Ramos (cell line): ENCODE measurements around the gene COMMD1.

Experiments used
- in situ Hi-C: fragments of 300-500 bp; cut with MboI; formaldehyde crosslinking; loops from one replicate; pipeline ENCODE4 v1.14.3; 2022; ENCODE audit warnings: low sequenced_read_pairs; ENCODE audit not compliant: unreplicated experiment

The COMMD1 gene

DNA sequence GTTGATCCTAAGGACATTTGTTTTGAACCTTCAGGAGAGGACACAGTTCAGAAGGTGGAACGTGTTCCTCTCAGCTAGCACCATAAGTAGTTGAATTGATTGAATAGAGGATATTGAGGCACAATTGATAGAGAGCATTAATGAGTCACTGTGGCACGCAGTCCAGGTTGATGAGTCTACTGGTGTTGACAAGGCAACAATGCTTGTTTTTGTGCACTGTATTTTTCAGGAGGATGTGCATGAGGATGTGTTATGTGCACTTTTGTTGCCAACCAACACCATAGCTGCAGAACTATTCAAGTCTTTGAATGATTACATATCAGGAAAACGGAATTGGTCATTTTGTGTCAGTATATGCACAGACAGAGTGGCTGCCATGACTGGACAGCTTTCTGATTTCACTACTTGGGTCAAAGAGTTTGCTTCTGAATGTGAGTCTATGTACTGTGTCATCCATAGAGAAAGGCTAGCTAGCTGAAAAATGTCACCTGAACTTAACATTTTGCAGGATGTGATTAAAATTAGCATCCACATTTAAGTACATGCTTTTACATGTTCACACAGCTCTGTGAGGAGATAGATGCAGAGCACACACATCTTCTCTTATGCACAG is 150.4 kb downstream of the COMMD1 start:
- in situ Hi-C loops, result no loop called here

DNA sequence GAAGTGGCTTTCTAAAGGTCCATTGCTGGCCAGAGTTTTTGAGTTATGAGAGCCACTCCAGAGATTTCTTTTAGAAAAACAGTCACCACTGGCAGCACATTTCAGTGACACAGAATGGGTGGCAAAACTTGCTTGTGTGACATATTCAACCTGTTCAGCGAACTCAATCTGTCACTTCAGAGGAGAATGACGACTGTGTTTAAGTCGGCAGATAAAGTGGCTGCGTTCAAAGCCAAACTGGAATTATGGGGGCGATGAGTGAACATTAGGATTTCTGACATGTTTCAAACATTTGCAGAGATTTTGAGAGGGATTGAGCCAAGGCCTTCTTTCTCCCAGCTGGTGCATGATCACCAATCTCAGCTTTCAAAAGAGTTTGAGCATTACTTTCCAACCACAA is 150.9 kb downstream of the COMMD1 start:
- in situ Hi-C loops, result no loop called here

DNA sequence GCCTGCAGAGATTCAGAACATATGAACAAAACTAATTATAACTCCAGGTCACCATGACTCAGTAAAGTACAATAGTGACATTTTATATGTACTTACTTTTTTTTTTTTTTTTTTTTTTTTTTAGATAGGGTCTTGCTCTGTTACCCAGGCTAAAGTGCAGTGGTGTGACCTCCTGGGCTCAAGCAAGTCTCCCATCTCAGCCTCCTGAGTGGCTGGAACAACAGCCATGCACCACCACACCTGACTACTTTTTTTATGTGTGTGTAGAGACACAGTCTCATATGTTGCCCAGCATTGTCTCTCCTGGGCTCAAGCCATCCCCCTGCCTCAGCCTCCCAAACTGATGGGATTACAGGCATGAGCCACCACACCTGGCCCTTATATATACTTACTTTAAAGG is 159.8 kb downstream of the COMMD1 start:
- in situ Hi-C loops, result no loop called here

DNA sequence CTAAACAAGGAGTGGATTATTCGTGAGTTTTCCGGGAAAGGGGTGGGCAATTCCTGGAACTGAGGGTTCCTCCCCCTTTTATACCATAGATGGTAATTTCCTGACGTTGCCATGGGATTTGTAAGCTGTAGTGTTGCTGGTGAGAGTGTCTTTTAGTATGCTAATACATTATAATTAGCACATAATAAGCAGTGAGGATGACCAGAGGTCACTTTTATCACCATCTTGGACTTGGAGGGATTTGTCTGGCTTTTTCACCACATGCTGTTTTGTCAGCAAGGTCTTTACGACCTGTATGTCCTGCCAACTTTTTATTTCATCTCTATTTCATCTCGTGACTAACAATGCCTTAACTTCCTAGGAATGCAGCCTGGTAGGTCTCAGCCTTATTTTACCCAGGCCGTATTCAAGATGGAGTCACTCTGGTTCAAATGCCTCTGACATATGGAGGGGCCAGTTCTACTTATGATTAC is 165.7 kb downstream of the COMMD1 start:
- in situ Hi-C loops, result no loop called here

DNA sequence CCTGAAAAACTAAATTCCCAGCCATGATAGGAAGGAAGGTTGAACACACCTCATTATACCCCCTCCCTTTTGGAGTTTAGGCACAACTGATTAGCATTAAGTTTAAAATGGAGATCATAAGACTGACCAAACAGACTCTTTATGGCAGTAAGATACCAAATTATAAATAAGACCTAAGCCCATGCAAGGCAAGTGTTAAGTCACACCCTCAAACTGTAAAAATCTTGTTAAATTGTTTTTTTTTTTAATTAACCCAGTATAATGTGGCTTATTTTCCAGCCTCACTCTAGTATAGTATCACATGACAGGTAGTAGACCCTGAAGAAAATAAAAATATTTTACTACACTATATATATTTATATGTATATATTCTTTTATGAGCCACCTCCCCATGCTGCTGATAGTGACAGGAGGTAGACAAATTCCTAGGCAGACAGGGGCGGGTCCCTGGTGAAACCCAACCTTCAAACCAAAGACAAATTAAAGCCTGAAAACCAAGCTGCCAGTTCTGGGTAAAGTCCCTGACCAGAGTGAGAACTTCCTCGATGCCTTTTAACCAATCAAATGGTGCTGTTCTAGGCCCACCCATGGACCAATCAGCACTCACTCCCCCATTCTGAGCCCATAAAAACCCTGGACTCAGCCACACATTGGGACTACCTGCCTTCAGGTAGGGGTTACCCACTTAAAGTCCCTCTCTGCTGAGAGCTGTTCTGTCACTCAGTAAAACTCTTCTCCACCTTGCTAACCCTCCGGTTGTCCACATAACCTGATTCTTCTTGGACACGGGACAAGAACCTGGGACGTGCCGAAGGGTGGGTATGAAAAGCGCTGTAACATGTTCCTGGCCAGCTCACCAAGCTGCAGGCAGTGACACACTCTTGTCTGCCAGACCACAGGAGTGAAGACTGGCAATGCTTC is 166.5 kb downstream of the COMMD1 start:
- in situ Hi-C loops, result no loop called here

DNA sequence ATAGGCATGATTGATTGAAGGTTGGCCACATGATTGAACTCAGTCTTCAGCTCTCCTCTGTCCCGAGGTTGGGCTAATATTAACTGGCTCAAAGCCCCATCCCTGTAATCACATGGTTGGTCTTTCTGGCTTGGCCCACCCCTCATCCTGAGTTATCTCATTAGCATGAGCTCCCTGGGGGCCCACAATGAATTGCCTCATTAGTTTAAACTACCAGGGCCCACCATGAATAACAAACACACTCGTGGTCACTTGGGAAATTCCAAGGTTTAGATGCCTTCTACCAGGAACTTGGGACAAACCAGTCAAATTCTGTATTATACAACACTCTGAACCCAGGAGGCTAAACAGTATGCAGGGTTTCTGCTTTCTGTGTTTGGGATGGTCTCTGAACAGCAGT is 168.8 kb downstream of the COMMD1 start:
- in situ Hi-C loops, result no loop called here

DNA sequence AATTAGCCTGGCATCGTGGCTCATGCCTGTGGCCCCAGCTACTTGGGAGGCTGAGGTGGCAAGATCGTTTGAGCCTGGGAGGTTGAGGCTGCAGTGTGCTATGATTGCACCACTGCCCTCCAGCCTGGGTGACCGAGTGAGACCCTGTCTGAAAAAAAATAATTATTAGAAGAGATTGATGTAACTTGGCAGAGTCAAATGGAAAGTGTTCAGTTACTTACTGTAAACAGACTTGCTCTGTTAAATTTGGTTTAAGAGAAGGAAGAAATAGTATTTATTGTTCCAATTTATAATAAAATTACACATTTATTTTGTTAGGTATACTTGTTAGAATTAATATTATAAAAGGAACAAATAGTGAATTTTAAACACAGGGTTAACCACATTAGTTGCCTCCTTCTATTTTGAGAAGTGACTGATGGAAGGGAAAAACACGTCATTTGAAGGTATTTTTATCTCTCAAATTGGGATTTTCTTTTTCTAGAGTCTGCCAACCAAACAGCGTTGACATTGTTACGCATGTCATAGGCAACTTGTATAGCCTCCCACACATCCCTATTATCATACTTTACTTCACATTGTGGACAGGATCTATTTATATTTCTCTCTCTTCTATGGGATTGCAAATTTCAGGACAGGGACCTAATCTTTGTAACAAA is 171.6 kb downstream of the COMMD1 start:
- in situ Hi-C loops, result no loop called here

DNA sequence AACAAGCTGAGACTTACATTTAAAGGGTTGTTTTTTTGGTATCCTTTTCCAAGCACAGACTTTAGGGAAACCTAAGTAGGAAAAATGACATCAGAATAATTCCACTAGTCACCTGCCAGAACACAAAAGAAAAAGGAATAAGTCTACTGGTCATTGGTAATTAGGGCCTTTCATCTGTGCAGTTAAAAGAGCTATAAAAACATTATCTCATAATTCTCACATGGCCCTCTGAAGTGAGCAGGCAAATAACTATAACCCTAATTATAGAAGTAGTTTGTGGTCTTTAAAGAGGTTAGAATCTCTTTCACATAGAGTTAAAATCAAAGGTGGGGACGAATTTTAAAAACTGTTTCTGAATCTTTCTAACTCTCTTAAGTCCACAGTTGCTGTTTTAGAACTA is 179.3 kb downstream of the COMMD1 start:
- in situ Hi-C loops, result no loop called here

DNA sequence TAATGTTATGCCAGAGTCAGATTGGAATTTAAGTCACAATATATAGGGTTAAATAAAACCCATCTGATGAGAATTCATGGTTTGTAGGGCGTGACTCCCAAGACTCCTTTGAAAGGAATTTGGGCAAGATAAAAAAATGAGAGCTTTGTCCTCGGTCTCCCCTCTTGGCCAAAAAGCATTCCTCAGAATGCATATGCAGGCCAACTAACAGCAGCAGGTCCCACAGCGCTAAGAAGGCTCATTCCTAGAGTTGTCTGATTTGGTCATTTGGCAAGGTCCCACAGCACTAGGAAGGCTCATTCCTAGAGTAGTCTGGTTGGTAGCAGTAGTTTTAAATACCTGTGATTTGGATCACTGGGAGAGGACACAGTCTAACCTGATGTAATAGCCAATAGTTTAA is 184.2 kb downstream of the COMMD1 start:
- in situ Hi-C loops, result no loop called here

DNA sequence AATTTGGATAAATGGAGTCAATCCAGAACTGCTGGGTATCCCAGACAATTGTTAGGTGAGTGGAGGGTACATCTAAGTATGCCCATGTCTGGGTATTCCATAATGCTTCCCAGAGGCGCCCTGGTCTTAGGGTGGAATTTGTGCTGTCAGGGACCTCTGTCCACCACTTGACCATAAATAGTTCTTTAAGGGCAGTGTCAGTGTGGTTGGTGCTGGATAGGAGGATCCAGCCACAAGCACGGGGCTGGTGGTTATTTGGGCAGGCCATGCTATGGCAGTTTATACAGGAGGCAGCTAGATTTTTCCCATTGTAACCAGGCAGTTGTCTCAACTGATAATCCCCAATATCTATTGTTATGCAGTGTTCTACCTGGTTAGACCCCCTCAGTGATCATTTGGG is 186.0 kb downstream of the COMMD1 start:
- in situ Hi-C loops, result no loop called here

DNA sequence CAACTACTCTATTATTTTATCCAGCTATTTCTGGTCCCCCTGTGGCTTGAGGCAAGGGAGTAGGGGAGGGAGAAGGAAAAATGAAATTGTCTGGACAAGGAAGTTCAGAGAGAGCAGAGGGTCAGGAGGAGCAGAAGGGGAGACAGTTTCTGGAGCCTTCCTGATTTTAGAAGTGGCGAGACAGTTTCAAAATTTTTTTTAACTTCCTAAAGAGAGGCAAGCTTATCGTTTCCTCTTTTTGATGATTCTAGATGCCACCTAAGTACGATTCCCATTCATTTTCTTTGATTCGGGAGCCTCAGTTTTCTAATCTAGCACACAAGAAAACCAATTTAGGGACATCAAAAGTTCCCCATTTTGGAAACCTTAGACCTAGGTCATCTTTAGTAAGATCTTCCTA is 193.6 kb downstream of the COMMD1 start:
- in situ Hi-C loops, result no loop called here

DNA sequence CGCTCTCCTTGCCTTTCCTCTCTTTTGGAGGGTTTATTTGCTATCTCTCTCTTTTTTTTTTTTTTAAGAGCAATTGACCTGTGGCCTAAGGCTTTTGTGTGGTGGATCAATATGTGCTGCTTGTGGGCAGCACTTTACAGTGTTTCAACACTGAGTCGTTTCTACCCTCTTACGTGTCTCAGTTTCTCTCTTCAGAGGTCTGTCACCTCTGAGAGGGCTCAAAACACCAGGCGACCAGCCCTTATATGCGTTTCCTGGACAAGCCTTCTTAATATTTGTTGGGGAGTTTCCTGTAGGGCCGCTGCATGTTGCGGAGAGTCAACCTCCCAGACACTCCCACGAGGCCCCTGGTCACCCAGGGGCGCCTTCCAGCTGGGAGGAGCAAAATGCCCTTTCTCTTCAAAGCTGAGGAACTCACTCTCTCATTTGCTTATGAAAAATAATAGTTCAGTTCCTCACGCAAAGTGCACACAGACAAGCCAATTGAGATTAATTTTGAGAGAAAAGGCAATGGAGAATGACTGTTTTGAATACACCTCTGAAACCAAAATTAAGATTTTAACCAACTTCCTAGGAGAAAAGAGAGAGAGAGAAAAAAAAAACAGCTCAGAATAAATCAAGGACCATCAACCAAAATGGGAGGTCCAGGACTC is 194.2 kb downstream of the COMMD1 start:
- in situ Hi-C loops, result no loop called here

DNA sequence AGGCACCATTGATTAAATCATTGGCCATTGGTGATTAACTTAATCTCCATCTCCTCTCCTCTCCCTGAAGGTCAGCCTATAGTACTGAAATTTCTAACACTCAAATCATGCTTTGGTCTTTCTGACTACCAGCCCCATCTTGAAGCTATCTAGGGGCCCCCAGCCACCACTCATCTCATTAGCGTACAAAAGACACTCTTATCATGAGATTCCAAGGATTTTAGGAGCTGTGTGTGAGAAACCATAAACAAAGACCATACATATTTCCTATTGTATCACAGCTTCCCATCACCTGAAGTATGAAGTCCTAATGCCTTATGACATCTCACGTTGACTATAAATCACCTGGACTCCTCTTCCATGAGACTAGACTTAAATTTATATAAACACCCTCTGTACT is 196.4 kb downstream of the COMMD1 start:
- in situ Hi-C loops, result no loop called here

DNA sequence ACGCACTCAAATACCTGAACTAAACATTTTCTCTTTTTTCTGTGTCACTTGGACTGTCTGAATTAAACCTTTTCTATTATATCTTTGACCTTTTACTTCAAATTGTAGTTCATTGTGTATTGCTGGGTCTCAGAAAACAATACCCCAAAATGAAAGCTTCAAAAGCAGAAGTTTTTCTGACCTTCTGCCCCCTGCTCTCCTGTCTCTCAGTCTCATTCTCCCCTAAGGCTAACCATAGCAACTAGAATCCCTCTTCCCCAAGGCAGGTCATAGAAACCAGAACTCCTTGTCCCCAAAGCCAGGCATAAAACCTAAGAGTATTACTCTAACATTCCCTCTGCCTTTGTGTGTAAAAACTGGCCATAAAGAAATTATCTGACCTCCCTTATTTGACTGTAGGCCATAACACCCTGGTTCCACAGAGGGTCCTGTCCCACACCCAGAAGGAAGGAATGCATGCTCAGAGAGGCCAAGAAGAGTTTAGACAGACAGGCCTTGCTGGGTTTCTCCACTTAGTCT is 197.0 kb downstream of the COMMD1 start:
- in situ Hi-C loops, result no loop called here

DNA sequence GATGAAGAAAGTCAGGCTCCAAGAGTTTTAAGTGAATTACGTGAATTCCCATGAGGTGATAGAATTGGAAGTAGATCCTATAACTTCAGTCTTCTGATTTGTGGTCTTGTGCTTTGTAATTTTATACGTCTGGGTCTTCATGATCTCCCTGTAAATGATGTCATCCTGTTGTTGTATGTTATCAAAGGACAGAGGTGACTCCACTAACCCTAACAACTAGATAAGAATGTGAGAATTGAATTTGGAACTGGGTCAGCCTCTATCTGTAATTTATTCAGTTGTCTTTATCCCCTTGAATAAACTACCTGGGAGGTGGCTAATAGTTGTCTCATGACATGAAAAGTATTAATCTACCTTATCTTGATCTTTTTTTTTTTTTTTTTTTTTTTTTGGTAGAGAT is 204.1 kb downstream of the COMMD1 start:
- in situ Hi-C loops, result no loop called here

DNA sequence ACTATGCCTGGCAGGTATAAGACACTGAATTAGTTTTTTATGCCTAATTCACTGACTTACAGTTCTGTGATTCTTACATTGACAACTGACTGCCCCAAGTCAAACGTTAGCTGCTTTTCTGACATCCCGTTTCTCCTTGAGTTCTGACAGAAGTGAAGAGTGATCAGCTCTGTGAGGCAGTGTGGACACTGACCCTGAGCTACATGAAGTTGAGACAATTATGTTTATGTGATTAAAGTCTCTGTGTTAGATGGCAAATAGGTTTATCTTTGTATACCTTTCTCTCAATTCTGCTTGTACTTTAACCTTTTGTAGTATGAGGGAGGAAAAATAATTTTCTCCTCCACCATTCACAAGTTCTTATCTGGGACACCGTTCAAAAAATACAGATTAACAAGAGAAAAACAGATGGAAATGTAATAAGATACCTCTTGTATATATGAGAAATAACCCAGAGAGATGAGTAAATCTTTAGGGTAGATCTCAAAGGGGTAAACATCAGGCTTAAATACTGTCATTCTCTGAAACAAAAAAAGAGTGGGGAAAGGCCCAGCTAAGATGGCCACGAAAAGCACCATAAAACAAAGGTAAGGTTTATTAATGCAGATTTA is 205.0 kb downstream of the COMMD1 start:
- in situ Hi-C loops, result no loop called here

DNA sequence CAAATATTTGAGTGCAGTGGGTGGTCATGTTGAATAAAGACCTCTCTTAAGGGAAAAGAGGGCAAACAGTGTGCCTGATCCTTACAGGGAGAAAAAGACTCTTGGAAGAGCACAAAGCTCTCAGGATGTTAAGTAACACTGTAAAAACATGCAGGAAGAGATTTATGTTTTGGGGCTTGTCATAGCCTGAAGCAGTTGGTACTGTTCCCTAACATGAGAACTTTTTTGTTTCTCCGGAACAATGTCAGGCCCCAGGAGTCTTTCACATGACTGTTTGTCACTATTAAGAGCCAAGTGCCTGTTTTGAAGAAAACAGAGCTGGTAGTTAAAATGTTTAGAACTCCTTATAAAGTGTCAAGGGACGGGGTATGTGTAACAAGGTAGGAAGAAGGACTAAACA is 206.7 kb downstream of the COMMD1 start:
- in situ Hi-C loops, result no loop called here

DNA sequence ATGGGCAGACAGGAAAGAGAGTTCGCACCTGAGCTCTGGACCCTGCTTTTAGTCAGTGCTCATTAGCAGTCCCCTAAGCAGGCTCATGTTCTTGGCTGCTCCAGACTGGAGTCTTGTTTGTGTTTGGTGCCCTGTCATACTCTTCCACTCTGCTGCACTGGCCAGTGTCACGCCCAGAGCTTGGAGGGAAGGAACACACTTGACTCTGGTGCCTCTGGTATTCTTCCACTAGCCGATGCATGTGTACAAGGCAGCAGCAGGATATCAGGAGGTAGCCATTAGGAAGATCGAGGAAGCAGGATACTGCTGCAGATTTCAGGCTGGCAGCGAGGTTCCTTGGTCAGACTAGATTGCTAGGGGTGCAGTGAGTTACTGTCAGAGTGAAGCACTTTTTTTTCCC is 209.1 kb downstream of the COMMD1 start:
- in situ Hi-C loops, result no loop called here

DNA sequence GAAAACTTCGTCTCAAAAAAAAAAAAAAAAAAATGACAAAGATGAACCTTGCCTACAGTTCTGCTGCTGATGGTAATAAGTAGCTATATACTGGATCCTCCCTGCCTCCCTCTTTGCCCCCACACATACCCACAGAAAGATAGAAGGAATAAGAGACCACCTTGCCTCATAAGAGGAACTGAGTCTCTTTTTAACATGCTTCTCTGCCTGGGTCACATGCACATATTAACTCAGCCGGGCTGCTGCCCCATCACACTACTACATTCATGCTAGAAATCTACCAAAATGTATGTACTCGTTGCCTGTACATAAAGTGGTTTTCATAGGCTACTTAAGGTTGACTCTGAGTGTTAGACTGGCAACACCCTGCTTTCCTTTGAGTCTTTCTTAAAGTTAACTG is 211.5 kb downstream of the COMMD1 start:
- in situ Hi-C loops, result no loop called here

DNA sequence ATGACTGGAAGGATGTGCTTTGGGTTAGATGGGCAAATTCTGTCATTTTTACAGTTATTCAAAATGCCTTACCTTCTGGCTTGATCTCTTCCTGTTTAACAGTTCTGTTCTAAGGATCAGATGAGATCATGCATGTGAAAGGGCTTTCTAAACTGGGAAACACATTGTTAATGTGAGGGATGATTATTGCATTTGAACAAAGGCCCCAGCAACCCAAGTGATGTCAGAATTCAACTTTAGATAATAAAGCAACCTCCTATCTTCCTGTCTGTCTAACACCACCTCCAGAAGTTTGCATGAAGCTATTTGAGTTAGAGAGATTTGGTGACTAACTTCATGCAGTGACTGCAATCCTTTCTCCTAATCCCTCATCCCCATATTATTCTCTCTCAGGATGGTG is 212.7 kb downstream of the COMMD1 start:
- in situ Hi-C loops, result no loop called here
